Stomach (tissue), 9 donors: ENCODE results near the gene ETV7. TPM values are rescaled to one million over a fixed set of nuclear protein-coding genes. Genes with fewer than 3 reads are reported as not detected.

Source experiments
- DNase-seq, 2 donors: peaks; one replicate each; pipeline versions ENCODE4 v3.0.0 to v3.0.0-alpha.2; 2013 to 2019
- H3K27ac ChIP-seq, 5 donors: fragments of 200-600 bp in 4 of 5; sonication (generic) in 4 of 5; one replicate each; pipeline ENCODE4 v1.5.1; 2013 to 2019; ENCODE audit warnings: mild to moderate bottlenecking in 1 of 5, moderate library complexity in 1 of 5
- H3K27me3 ChIP-seq, 3 donors: fragments of 200-600 bp; sonication (generic); one replicate each; pipeline ENCODE4 v1.5.1; 2017 to 2019; ENCODE audit warnings: mixed run types in 1 of 3
- H3K36me3 ChIP-seq, 4 donors: fragments of 200-600 bp; sonication (generic); 1 replicate in 3 of 4; 2 replicates in 1 of 4; pipeline ENCODE4 v1.5.1; 2016 to 2019
- H3K4me1 ChIP-seq, 4 donors: fragments of 200-600 bp; sonication (generic); one replicate each; pipeline ENCODE4 v1.5.1; 2016 to 2019
- H3K4me3 ChIP-seq, 4 donors: fragments of 200-600 bp; sonication (generic) in 3 of 4; one replicate each; pipeline ENCODE4 v1.5.1; 2016 to 2019; ENCODE audit warnings: mild to moderate bottlenecking in 1 of 4
- H3K9me3 ChIP-seq, 4 donors: fragments of 200-600 bp; sonication (generic); one replicate each; pipeline ENCODE4 v1.5.1; 2016 to 2019
- EP300 ChIP-seq: sonication (generic); formaldehyde crosslinking; IDR thresholded peaks from one replicate; pipeline ENCODE4 v1.6.1; 2017; ENCODE audit warnings: antibody characterized with exemption
- POLR2A ChIP-seq, 4 donors: fragments of 450-650 bp; IDR thresholded peaks; one replicate each; pipeline ENCODE4 v1.6.1; 2016; ENCODE audit warnings: antibody characterized with exemption in 4 of 4, control low read depth in 2 of 4, mild to moderate bottlenecking in 1 of 4, moderate library complexity in 1 of 4
- POLR2AphosphoS5 ChIP-seq, 3 donors: sonication (generic); formaldehyde crosslinking; IDR thresholded peaks; one replicate each; pipeline ENCODE4 v1.6.1; 2016; ENCODE audit warnings: antibody characterized with exemption in 3 of 3
- WGBS, 5 donors: extraction: QIAGEN DNeasy Blood & Tissue Kit in 3 of 5; methylation state at CpG; one replicate each; pipeline versions ENCODE4 v1.1.5 to v1.1.7; 2013 to 2018; 5-methylcytosine and 5-hydroxymethylcytosine counted together
- intact Hi-C: fragments of 100-400 bp; cut with DNase I; formaldehyde crosslinking; loops from one replicate; pipeline ENCODE4 v1.15.1; 2023; ENCODE audit warnings: low total_unique reads
- polyA plus RNA-seq, 3 donors: library from polyadenylated mRNA; stranded (reverse); fragments of 200-250 nt; gene quantifications; one replicate each; pipeline ENCODE4 v1.2.3, GENCODE V29; 2013
- total RNA-seq, 5 donors: library from RNA; depleted of rRNA; stranded (reverse); fragments of >200 nt; gene quantifications; one replicate each; pipeline versions ENCODE4 v1.1.0 to v1.2.3, GENCODE V29; 2014 to 2016
- TF ChIP-seq, protein P1 (sequence below), 7 experiments: fragments of 450-650 bp in 4 of 7; fragments of 200-600 bp in 3 of 7; sonication (generic) in 3 of 7; IDR thresholded peaks; one replicate each; pipeline ENCODE4 v1.5.1; 2016 to 2019; ENCODE audit warnings: antibody characterized with exemption in 7 of 7, control low read depth in 2 of 7, mild to moderate bottlenecking in 1 of 7
- donor health status: healthy with polysubstance abuse.
- donor health status: Bipolar disorder and iron deficiency.
- donor health status: healthy.

ETV7 gene
- total and polyA plus RNA-seq, 8 donors, result 0.37 to 20.4 (median 4.8) TPM; not detected in 1

DNA sequence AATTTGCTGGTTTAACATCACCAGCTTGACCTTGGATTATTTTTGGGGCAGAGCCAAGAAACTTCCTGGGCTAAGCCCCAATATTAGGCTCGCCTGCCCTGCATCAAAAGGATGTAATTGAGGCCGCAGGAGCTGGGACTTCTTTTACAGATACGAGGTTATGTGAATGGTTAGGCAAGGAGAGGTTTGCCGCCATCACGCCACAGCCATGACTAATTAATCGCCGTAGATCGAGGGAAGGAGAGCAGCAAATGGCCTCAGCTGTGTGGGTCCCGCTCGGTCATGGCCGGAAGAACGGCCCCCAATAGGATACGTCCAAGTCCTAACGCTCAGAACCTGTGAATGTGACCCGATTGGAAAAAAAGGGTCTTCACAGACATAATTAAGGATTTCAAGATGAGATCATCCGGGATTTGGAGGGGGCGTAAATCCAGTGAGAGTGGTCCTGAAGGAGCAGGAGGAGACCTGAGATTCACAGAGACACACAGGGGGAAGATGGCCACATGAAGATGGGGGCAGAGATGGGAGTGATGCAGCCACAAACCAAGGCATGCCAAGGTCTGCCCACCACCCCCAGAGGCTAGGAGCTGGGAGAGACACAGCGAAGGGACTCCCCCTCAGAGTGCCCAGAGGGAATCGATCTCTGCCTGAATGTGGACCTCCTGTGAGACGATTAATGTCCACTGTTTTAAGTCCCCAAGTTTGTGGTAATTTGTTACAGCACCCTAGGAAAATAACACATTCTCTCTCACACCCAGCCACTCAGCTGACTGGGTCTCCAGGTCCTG, 40.8 kb downstream of the ETV7 start:
- Histone ChIP-seq H3K4me1 (peaks cover 7 to 18% (median 15%) of the 10 kb centered on the region in 4 donors), H3K36me3 (no peaks in the 10 kb centered on the region), H3K27ac (no peak overlapping the region), H3K9me3 (no peaks in the 10 kb centered on the region), H3K4me3 (no peak overlapping the region), H3K27me3 (no peaks in the 10 kb centered on the region)
- intact Hi-C loops, result no loop called here
- no peak for DNase-seq
- TF ChIP-seq POLR2A (IDR thresholded peaks at IDR 0.05), result no peak
- 90 to 95% (median 93%) methylated on average over 20 of the region's 20 CpGs for WGBS, 5 donors

DNA sequence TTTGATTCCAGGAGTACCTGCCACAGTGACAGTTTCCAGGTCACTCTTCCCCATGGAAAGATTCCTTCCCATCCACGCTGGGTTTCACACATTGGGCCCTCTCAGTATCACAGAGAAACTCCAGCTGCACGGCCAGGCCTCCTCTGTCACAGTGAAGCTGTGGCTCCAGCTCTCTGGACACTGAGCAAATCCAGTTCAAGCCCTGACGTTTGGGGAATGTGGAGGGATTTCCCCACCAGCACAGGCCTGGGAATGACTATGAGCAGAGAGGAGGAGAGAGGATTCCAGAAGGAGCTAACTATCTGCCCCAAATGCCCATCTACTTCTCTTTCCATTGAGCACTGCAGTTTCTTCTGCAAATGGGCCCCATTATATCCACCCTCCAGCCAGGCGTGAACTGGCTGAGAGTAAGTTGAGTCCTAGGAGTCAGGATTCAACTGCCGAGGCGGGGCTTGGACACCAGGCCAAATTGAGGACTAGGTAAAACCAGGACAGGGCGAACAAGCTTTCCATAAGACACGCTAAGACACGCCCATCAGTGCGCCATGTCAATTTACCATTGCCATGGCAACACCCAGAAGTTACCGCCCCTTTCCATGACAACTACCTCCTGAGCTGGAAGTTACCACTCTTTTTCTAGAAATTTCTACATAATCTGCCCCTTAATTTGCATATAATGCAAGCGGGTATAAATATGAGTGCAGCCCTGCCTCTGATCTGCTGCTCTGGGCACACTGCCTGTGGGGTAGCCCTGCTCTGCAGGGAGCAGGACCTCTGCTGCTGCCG, 41.6 kb downstream of the ETV7 start:
- peaks cover 0 to under 1% (median 0%) of the 10 kb centered on the region in 3 donors for H3K27me3 ChIP-seq
- 82 to 92% (median 88%) methylated on average over 12 to 13 of the region's 13 CpGs for WGBS, 5 donors
- no peak for DNase-seq
- H3K27ac ChIP-seq, result no peak overlapping the region
- TF ChIP-seq, protein P1, sequence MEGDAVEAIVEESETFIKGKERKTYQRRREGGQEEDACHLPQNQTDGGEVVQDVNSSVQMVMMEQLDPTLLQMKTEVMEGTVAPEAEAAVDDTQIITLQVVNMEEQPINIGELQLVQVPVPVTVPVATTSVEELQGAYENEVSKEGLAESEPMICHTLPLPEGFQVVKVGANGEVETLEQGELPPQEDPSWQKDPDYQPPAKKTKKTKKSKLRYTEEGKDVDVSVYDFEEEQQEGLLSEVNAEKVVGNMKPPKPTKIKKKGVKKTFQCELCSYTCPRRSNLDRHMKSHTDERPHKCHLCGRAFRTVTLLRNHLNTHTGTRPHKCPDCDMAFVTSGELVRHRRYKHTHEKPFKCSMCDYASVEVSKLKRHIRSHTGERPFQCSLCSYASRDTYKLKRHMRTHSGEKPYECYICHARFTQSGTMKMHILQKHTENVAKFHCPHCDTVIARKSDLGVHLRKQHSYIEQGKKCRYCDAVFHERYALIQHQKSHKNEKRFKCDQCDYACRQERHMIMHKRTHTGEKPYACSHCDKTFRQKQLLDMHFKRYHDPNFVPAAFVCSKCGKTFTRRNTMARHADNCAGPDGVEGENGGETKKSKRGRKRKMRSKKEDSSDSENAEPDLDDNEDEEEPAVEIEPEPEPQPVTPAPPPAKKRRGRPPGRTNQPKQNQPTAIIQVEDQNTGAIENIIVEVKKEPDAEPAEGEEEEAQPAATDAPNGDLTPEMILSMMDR (IDR thresholded peaks at IDR 0.05), result no peak
- no peak for TF ChIP-seq EP300
- no peak for TF ChIP-seq POLR2A (IDR thresholded peaks at IDR 0.05)
- no peak for TF ChIP-seq POLR2AphosphoS5 (IDR thresholded peaks at IDR 0.05)
- no peaks in the 10 kb centered on the region for H3K9me3 ChIP-seq
- peaks cover under 1 to 20% (median 13%) of the 10 kb centered on the region in 4 donors for H3K4me1 ChIP-seq
- intact Hi-C loops, result no loop called here
- H3K4me3 ChIP-seq, result no peak overlapping the region
- H3K36me3 ChIP-seq, result no peaks in the 10 kb centered on the region

DNA sequence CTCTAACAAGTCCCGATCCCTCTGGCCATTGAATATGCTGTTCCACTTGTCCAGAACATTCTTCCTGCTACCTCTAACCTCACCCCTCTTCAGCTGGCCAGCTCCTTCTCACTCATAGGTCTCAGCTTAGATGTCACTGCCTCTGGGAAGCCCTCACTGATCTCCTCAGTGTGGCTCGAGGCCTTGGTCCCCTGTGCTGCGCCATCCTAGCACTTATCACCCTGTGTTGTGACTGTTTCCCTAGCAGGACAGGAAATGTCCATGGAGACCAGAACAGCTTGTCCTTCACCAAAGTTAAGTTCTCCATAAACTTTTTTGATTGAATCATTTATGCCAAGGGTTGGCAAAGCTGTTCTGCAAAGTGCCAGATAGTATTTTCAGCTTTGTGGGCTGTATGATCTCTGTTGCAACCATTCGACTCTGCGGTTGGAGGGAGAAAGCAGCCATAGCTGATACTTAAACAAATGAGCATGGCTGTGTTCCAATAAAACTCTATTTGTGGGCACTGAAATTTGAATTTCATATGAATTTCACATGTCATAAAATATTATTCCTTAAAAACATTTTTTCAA, 44.3 kb downstream of the ETV7 start:
- intact Hi-C loops, result no loop called here
- H3K27me3 ChIP-seq, result peaks cover 0 to 6% (median 0%) of the 10 kb centered on the region in 3 donors
- no peak for TF ChIP-seq POLR2A (IDR thresholded peaks at IDR 0.05)
- no peak overlapping the region for H3K27ac ChIP-seq
- H3K9me3 ChIP-seq, result no peaks in the 10 kb centered on the region
- H3K4me3 ChIP-seq, result no peak overlapping the region
- 77 to 89% (median 87%) methylated on average over 5 of the region's 5 CpGs for WGBS, 5 donors
- DNase-seq, result no peak
- peaks cover 0 to 20% (median 10%) of the 10 kb centered on the region in 4 donors for H3K4me1 ChIP-seq
- no peaks in the 10 kb centered on the region for H3K36me3 ChIP-seq

DNA sequence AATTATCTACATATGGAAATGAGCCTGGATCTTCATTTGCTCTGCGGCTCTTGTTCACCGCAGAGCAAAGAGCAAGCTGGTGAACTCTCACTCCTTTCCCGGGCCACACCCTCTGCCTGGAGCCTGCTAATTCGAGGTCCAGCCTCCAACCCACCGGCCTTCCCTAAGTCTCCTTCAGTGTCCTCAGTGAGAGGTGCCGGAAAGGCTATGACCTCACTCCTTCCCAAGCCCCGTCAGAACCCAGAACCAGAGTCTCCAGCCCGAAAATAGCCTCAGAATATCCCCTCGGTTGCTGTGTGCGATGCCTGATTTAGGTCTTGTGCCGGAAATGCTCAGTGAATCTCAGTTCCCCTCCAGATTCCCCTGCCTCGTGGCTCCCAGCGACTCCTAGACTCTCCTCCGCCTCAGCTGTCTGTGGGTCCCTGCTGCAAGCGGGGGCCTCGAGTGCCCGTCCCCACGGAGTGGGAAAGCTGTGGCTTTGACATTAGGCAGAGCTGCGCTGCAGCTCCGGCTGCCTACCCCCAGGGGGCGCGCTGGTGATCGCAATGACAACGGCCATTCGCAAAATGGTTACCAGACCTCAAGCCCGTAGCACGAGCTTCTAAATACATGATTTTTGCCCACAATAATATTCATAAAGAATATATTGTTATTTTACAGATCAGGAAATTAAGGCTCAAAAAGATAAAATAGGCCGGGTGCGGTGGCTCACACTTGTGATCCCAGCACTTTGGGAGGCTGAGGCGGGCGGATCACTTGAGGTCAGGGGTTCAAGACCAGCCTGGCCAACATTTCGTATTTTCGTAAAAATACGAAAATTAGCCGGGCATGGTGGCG, 46.6 kb downstream of the ETV7 start:
- intact Hi-C loops, result no loop called here
- H3K27ac ChIP-seq, result peak overlapping the region; percentile 9 to 71 (median 56)
- peak overlapping the region; percentile 17 to 29 (median 21) for H3K4me3 ChIP-seq
- DNase-seq, result peak; percentile 85 to 88
- 21 to 28% (median 22%) methylated on average over 28 to 36 of the region's 36 CpGs for WGBS, 5 donors
- peaks cover 0 to 12% (median 0%) of the 10 kb centered on the region in 3 donors for H3K27me3 ChIP-seq
- no peaks in the 10 kb centered on the region for H3K9me3 ChIP-seq
- H3K4me1 ChIP-seq, result peaks cover 0 to 21% (median 12%) of the 10 kb centered on the region in 4 donors
- TF ChIP-seq POLR2A (IDR thresholded peaks at IDR 0.05) (no peak), POLR2AphosphoS5 (IDR thresholded peaks at IDR 0.05) (peak in 1 of 3 donors; percentile 57)
- TF ChIP-seq, protein P1 (IDR thresholded peaks at IDR 0.05), result peak in 5 of 7 experiments; percentile 83 to 97 (median 93)
- H3K36me3 ChIP-seq, result no peaks in the 10 kb centered on the region
